Pulmonary artery endothelial cell (primary cell): ENCODE measurements around the gene DYNC1H1. TPM values are rescaled to one million over a fixed set of nuclear protein-coding genes. Genes with fewer than 3 reads are reported as not detected.
A peak's percentile ranks its signal among the peaks of the same experiment; 100 is the strongest.

Experiments used
- DNase-seq: peaks from one replicate; pipeline ENCODE4 v3.0.0-alpha.2; 2011; ENCODE audit warnings: low read depth, low spot score
- total RNA-seq: library from RNA; depleted of rRNA; stranded (reverse); fragments of >200 nt; gene quantifications from 2 replicates; pipeline ENCODE4 v1.2.3, GENCODE V29; 2014

Gene DYNC1H1
- total RNA-seq, 1 donor from 2014 or later: 659 TPM

DNA sequence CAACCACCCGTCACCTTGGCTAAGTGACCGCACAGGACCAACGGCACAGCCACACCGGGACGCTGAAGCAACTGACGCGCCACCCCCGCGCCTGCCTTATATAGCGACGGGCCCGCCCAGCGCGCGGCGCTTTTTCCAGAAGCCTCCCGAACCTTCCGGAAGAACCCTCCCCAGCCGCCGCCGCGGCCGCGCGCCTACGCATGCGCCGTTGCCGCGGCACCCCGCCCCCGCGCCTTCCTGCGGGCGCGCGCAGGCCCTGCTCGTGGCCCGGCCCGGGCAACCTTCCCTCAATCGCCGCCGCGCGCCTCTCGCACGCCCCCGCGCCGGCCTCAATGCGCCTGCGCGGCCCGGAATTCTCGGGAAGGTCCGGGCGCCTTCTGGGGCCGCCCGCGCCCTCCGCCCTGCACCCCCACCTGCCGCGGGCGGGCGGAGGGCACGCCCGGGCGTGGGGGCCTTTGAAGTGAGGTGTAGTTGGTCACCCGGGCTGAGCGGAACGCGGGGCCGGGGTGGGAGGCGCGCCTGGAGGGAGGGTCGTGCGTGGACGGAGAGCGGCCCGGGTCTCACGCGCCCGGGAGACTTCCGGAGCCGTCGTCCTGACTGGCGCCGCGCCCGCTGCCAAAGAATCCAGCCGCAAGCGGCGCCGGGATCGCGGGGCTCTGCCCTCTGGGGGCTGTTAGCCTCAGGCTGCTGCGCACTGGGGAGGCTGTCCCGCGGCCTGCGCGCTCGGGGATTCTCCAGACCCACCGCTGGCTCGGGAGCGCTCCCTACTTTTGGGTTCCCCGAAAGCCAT lies 122.8 kb downstream of the DYNC1H1 start, which contains the start of gene HSP90AA1:
Gene HSP90AA1 (minus strand): TSS at position 73 of the 790 bp plus-strand sequence. CDS start 666 bp downstream, outside the sequence.
- peak; percentile 60 for DNase-seq

DNA sequence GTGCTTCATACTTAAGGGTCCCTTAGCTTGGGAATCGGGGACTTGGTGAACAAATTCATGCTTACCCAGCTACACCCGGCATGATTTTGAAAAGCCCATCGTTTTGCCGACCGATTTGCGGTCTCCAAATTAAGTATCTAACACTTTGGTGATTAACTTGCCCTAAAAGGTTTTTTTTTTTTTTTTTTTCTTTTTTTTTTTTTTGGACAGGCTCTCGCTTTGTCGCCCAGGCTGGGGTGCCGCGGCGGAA lies 123.3 kb downstream of the DYNC1H1 start:
- DNase-seq: no peak

DNA sequence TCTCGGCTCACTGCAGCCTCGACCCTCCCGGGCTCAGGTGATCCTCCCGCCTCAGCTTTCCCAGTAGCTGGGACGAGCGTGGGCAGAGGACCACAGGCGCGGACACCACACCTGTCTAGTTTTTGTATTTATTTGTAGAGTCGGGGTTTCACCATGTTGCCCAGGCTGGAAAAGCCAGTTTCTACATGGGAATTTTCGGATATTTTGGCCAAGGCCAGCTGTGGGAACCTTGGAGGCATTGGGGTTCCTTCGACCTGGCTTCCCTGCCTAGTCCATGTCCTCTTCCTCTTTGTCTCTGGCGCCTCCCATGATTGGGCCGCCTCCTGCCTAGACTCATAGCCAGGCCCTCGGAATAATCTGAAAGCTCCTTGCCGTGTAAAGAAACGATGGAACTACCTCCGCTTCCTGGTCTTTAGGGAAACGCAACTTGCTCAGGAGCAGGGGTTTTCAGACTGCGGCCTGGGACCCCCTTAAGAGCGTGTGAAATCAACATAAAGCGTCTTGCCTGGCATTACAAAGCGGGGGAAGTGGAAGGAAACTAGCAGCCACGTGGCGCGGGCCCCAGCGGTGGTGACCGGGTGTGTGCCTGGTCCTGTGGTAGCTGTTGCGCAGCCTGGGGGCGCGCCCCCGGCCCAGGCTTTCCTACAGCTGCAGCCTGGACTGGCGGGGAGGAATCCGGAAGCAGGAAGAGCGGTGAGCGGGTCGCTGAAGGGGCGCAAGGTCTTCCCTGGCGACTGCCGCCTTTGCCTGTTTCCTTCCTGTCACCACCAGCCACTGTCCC lies 123.8 kb downstream of the DYNC1H1 start:
- DNase-seq: no peak

DNA sequence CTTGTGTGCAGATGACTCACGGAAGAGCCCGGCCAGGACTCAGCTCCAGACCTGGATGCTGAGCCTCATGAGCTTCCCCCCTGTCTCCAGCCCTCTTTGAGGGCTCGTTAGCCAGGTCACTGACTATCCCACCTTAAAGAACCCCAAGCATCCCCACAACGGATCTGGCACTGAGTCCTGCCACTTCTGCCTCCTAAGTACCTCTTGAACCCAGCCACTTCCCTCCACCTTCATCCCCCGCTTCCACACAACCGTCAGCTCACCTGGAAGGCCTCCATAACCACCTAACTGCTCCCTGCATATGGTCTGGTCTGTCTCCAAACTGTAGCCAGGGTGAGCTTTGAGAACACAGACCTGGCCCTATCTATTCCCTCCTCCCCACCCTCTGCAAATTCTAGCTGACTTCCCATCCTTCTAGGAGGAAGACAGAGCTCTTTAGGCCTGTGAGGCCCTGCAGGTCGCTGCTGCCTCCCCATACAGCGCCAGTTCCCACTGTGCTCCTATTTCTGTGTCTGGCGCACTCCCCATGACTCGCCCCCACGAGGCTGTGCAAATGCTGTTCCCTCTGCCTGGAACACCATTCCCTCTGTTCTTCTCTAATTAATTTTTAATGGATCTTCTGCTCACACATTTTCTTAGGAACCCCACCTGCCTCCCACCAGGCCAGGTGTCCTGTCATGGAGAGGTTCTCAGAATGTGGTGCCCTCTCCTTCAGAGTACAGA lies 125.4 kb downstream of the DYNC1H1 start:
- no peak for DNase-seq

DNA sequence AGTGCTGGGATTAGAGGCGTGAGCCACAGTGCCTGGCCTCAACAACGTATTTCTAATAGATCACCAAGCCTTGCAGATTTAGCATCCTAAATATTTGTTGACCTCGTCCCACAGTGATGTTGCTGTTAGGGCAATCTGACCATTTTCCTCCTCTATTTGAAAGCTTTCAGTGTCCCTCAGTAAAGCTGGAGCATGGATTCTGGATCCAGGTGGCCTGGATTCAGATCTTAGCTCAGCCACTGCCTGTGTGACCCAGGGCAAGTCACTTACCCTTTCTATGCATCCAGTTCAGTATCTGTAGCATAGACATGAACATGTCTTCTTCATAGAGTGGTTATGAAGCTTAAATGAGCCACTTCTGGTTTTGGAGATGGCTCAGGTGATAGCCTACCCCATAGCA lies 126.3 kb downstream of the DYNC1H1 start:
- DNase-seq: no peak

DNA sequence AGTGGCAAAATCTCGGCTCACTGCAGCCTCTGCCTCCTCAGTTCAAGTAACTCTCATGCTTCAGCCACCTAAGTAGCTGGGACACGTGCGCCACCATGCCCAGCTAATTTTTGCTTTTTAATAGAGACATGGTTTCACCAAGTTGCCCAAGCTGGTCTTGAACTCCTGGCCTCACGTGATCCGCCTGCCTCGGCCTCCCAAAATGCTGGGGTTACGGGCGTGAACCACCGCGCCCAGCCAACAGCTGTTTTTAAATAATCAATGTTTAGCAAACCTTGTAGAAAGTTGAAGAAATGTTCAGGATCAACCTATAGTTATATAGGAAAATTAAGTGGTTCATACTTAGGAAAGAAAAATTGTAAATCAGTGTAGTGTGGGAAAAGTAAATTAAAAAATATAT lies 128.4 kb downstream of the DYNC1H1 start:
- no peak for DNase-seq

DNA sequence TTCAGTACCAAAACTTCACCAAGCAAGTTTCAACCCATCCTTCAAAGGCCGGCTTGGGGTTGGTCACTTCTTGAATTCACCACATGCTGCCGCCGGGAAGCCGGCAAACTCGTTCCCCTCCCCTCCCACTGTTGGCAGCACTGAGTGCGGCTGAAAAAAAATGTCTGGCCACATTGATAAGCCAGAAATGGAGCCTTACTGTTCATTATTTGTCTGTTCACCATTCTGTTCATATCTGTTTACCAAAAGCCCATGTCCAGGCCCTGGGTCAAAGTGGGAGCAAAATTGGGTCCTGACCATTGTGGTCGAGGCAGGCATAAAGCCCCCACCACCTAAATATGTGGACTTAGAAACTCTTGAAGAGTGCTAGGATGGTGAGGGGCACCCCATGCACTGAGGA lies 129.7 kb downstream of the DYNC1H1 start:
- no peak for DNase-seq

DNA sequence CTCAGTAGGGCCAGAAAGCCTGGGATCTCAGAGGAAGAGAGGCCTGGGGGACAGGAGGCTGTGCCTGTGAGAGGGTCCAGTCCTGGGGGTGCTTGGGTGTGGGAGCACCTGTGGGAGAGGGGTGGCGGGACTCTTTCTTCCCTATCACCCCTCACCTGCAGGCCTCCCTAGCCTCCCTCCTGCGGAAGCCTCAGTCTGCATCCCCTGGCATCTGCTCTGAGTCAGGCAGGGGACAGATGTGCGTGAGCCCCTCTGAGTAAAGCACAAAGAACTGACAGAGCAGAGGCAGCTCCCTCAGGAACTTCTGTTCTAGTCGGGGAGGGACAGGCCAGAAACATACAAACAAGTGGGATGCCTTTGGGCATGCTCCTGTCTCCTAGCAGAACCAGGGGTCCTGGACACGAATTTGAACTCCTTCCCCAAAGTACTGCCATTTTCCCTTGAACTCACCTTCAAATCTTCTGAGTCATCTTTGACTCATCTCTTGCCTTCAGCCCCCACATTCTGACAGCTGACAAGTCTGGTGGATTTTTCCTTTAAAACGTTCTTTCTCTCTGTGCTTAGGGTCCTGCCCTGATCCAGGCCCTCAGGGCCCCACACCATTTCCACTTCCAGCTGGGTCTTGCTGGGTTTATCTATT lies 131.0 kb downstream of the DYNC1H1 start:
- no peak for DNase-seq

DNA sequence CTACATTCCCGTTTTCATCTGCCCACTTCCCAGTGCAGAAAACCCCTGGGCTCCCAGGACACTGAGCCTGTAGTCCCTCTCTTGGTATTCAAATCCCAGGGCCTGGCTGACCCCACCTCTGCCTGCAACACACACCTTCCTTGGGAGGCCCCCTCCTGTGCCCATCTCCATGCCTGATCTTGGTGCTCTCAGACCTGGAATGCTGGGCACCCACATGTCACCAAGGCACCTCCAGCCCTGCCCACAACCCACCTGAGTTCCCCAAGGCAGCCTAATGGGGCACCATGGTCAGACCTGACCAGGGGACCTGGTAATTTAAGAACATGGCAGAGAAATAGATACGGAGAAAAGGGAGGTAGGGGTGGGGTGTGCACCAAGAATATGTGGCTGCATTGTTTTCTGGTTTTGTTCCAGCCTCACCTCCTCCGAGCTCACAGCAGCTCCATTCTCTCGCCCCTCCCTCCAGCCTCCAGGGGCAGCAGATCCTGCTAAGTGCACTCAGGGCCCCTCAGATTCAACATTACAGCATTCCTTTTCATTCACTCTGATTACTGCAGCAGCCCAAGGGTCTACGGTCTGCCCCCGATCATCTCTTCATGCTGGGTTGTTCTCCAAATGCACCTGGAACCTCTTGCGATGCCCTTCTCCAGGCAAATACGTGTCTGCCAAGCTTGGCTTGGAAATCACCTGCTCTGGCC lies 131.6 kb downstream of the DYNC1H1 start:
- DNase-seq: no peak

DNA sequence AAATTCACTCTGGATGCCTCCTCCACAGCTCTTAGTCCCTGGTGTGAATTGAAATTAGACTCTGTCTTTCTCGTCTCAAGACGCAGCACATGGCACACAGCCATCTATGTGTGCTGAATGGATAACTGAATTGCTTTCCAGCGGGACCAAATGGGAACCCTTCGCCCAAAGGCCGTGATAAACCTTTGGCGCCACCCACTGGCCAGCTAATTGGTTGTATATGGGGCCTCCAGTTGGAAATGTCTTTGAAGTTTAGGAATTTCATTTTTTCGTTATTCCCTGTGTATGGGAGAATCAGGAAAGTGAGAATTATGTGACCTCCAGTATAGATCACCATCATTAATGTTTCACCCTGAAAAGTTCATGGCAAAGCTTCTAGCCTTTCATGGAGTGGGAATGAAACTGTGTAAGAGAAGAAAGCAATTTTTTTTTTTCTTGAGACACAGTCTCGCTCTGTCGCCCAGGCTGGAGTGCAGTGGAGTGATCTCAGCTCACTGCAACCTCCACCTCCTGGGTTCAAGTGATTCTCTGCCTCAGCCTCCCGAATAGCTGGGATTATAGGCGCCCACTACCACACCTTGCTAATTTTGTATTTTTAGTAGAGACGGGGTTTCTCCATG lies 132.3 kb downstream of the DYNC1H1 start:
- peak; percentile 27 for DNase-seq

DNA sequence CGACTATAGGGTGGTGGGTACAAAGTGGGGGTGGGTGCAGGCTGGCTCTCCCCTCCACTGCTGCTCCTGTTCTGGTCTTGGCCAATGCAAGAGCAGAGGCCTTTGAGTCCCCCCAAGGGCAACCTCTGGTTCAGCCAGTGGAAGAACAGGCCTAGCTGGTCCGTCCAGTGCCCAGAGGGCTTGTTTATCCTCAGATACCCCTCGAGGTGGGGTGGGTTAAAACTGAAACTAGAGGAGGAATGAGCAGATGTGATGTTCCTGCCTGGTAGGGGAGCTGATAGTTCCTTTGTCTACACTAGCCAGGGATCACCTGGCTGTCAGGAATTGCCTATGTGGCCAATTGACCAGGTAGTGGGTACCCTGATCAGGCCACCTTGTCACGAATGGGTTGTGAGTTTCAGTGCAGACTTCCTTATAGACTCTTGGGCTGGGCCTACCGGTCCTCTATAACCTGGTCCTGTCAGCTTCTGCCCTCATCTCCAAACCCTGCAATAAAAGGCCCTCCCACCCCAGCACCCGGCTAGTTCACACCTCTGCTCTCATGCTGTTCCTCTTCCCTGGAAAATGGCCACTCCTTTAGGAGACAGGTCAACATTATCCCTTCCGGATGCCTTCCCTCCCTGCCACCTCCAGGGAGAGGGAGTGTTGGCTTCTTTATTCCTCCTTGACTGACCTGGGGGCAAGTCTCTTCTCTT lies 133.2 kb downstream of the DYNC1H1 start:
- DNase-seq: no peak

DNA sequence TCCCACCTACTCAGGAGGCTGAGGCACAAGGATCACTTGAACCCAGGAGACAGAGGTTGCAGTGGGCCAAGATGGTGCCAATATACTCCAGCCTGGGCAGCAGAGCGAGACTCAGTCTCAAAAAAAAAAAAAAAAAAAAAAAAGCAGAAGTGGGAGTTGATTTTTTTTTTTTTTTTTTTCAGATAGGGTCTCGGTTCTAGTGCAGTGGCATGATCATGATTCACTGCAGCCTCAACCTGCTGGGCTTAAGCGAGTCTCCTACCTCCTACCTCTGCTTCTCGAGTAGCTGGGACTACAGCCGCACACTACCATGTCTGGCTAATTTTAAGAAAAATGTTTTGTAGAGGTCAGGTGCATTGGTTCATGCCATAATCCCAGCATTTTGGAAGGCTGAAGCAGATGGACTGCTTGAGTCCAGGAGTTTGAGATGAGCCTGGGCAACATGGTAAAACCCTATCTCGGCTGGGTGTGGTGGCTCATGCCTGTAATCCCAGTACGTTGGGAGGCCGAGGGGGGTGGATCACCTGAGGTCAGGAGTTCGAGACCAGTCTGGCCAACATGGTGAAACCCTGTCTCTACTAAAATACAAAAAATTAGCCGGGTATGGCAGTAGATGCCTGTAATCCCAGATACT lies 138.8 kb downstream of the DYNC1H1 start:
- no peak for DNase-seq

DNA sequence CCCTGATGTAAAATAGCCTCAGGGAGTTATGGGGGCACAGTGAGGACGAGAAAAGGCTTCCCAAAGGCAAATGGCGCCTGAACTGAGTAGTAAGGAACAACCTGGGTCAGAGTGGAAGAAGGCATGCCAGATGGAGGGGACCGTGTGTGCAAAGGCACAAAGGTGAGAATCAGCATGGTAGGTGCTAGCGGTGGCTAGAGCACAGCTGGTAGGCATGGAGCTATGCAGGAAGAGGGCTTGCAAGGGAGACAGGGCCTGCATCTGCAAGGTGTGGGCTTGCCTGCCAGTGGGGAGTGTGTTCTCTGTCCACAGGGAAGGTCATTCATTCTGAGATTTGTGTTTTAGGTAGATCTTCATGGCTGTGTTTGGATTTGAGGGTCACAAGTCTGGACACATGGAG lies 141.0 kb downstream of the DYNC1H1 start:
- DNase-seq: no peak

Other genes starting within 250 kb of the DYNC1H1 start
- gene PPP2R5C, start 202.9 kb upstream of the DYNC1H1 start, total RNA-seq: 81.4 and 81.5 TPM in 2 replicates
- 310 and 1,177 TPM in 2 replicates for gene HSP90AA1, start 122.5 kb downstream of the DYNC1H1 start, total RNA-seq
- gene WDR20, start 175.3 kb downstream of the DYNC1H1 start, total RNA-seq: 16.4 and 21.0 TPM in 2 replicates